Activated T-helper 2 cell treated with anti-CD3 and anti-CD28 coated beads, Interferon-gamma antibody, Interleukin-2, Interleukin-4, amounts not matched to agents 10 μg/mL and 5 μg/mL and 100 μg/mL, durations not matched to agents 14 hours and 24 hours and 36 hours (primary cell): ENCODE measurements around the gene SLC25A13. TPM values are rescaled to one million over a fixed set of nuclear protein-coding genes. Genes with fewer than 3 reads are reported as not detected.

ENCODE experiments used
- DNase-seq: peaks from one replicate; pipeline ENCODE4 v3.0.0; 2021; ENCODE audit warnings: low spot score
- H3K27ac Mint-ChIP-seq: one replicate; pipeline ENCODE4 v1.8.0; 2021; ENCODE audit warnings: mixed read lengths
- H3K27me3 Mint-ChIP-seq: one replicate; pipeline ENCODE4 v1.8.0; 2021; ENCODE audit warnings: low read depth, mixed read lengths
- H3K36me3 Mint-ChIP-seq: one replicate; pipeline ENCODE4 v1.8.0; 2021; ENCODE audit warnings: low read depth, mixed read lengths
- H3K4me1 Mint-ChIP-seq: one replicate; pipeline ENCODE4 v1.8.0; 2021; ENCODE audit warnings: low read depth, mixed read lengths
- H3K4me3 Mint-ChIP-seq: one replicate; pipeline ENCODE4 v1.8.0; 2021; ENCODE audit warnings: low read depth, mild to moderate bottlenecking, moderate library complexity, mixed read lengths
- H3K9me3 Mint-ChIP-seq: one replicate; pipeline ENCODE4 v1.8.0; 2021; ENCODE audit warnings: mixed read lengths
- intact Hi-C: fragments of 100-400 bp; cut with micrococcal nuclease; formaldehyde crosslinking; loops from one replicate; pipeline ENCODE4 v1.15.1; 2023
- total RNA-seq: library from RNA; stranded (reverse); gene quantifications from 2 replicates; pipeline ENCODE4 v1.2.3, GENCODE V29; 2022

SLC25A13 gene
- total RNA-seq, 1 donor from 2014 or later, result 28.8 TPM

GRCh38 chr7:96244244-96244991, 77.5 kb downstream of the SLC25A13 start:
- Mint-ChIP-seq H3K36me3 (peaks cover 8% of the 10 kb centered on the region), H3K27me3 (no peaks in the 10 kb centered on the region), H3K9me3 (no peaks in the 10 kb centered on the region), H3K4me3 (no peak overlapping the region), H3K27ac (no peak overlapping the region), H3K4me1 (peaks cover 10% of the 10 kb centered on the region)
- DNase-seq, result no peak
- intact Hi-C loops, result no loop called here

GRCh38 chr7:96243241-96243640, 78.7 kb downstream of the SLC25A13 start:
- Mint-ChIP-seq H3K27me3 (no peaks in the 10 kb centered on the region), H3K4me1 (peaks cover 10% of the 10 kb centered on the region), H3K27ac (no peak overlapping the region), H3K4me3 (no peak overlapping the region), H3K36me3 (peaks cover 8% of the 10 kb centered on the region), H3K9me3 (no peaks in the 10 kb centered on the region)
- intact Hi-C loops, result no loop called here
- DNase-seq, result no peak

- Mint-ChIP-seq H3K4me1 (peaks cover 12% of the 10 kb centered on the region), H3K36me3 (peaks cover 5% of the 10 kb centered on the region), H3K9me3 (no peaks in the 10 kb centered on the region), H3K27me3 (no peaks in the 10 kb centered on the region), H3K4me3 (no peak overlapping the region), H3K27ac (no peak overlapping the region)
- intact Hi-C loops, result no loop called here
- DNase-seq, result no peak
These were observed 80.0 kb downstream of the SLC25A13 start for GRCh38 chr7:96241855-96242254.

GRCh38 chr7:96238976-96239766, 82.7 kb downstream of the SLC25A13 start:
- no peak for DNase-seq
- no peaks in the 10 kb centered on the region for H3K27me3 Mint-ChIP-seq
- H3K4me3 Mint-ChIP-seq, result no peak overlapping the region
- peaks cover 5% of the 10 kb centered on the region for H3K36me3 Mint-ChIP-seq
- H3K9me3 Mint-ChIP-seq, result no peaks in the 10 kb centered on the region
- intact Hi-C loops, result no loop called here
- H3K27ac Mint-ChIP-seq, result no peak overlapping the region
- H3K4me1 Mint-ChIP-seq, result peaks cover 19% of the 10 kb centered on the region

- peaks cover 19% of the 10 kb centered on the region for H3K4me1 Mint-ChIP-seq
- peaks cover 10% of the 10 kb centered on the region for H3K36me3 Mint-ChIP-seq
- H3K4me3 Mint-ChIP-seq, result no peak overlapping the region
- intact Hi-C loops, result no loop called here
- H3K27me3 Mint-ChIP-seq, result no peaks in the 10 kb centered on the region
- DNase-seq, result no peak
- H3K9me3 Mint-ChIP-seq, result no peaks in the 10 kb centered on the region
- no peak overlapping the region for H3K27ac Mint-ChIP-seq
These were observed 83.4 kb downstream of the SLC25A13 start for GRCh38 chr7:96238474-96238873.

- Mint-ChIP-seq H3K36me3 (peaks cover 19% of the 10 kb centered on the region), H3K9me3 (no peaks in the 10 kb centered on the region), H3K27me3 (no peaks in the 10 kb centered on the region), H3K4me1 (peaks cover 18% of the 10 kb centered on the region), H3K4me3 (no peak overlapping the region), H3K27ac (no peak overlapping the region)
- DNase-seq, result no peak
- intact Hi-C loops, result no loop called here
These were observed 84.9 kb downstream of the SLC25A13 start for GRCh38 chr7:96237040-96237439.

- H3K4me3 Mint-ChIP-seq, result no peak overlapping the region
- H3K36me3 Mint-ChIP-seq, result peaks cover 25% of the 10 kb centered on the region
- peaks cover 18% of the 10 kb centered on the region for H3K4me1 Mint-ChIP-seq
- intact Hi-C loops, result no loop called here
- DNase-seq, result no peak
- H3K27ac Mint-ChIP-seq, result no peak overlapping the region
- no peaks in the 10 kb centered on the region for H3K27me3 Mint-ChIP-seq
- H3K9me3 Mint-ChIP-seq, result no peaks in the 10 kb centered on the region
These were observed 85.5 kb downstream of the SLC25A13 start for GRCh38 chr7:96236198-96237039.

GRCh38 chr7:96235281-96235680, 86.6 kb downstream of the SLC25A13 start:
- H3K4me3 Mint-ChIP-seq, result no peak overlapping the region
- H3K9me3 Mint-ChIP-seq, result no peaks in the 10 kb centered on the region
- H3K27ac Mint-ChIP-seq, result no peak overlapping the region
- peaks cover 16% of the 10 kb centered on the region for H3K4me1 Mint-ChIP-seq
- DNase-seq, result no peak
- intact Hi-C loops, result no loop called here
- no peaks in the 10 kb centered on the region for H3K27me3 Mint-ChIP-seq
- peaks cover 36% of the 10 kb centered on the region for H3K36me3 Mint-ChIP-seq

- Mint-ChIP-seq H3K27ac (no peak overlapping the region), H3K27me3 (no peaks in the 10 kb centered on the region), H3K9me3 (peaks cover 8% of the 10 kb centered on the region), H3K4me1 (peaks cover 14% of the 10 kb centered on the region), H3K4me3 (no peak overlapping the region), H3K36me3 (peaks cover 43% of the 10 kb centered on the region)
- no peak for DNase-seq
- intact Hi-C loops, result loop anchor here (5.0 kb wide), 1 partner anchor 89 kb away; the partner anchor contains the start of gene SLC25A13
These were observed 88.3 kb downstream of the SLC25A13 start for GRCh38 chr7:96233528-96234154.

- peaks cover 8% of the 10 kb centered on the region for H3K9me3 Mint-ChIP-seq
- H3K27ac Mint-ChIP-seq, result no peak overlapping the region
- H3K36me3 Mint-ChIP-seq, result peaks cover 46% of the 10 kb centered on the region
- intact Hi-C loops, result loop anchor here (5.0 kb wide), 1 partner anchor 89 kb away; the partner anchor contains the start of gene SLC25A13
- DNase-seq, result no peak
- H3K4me3 Mint-ChIP-seq, result no peak overlapping the region
- H3K4me1 Mint-ChIP-seq, result peaks cover 14% of the 10 kb centered on the region
- H3K27me3 Mint-ChIP-seq, result no peaks in the 10 kb centered on the region
These were observed 88.8 kb downstream of the SLC25A13 start for GRCh38 chr7:96233084-96233483.

- H3K27me3 Mint-ChIP-seq, result no peaks in the 10 kb centered on the region
- no peak for DNase-seq
- peaks cover 41% of the 10 kb centered on the region for H3K36me3 Mint-ChIP-seq
- H3K4me3 Mint-ChIP-seq, result no peak overlapping the region
- H3K4me1 Mint-ChIP-seq, result peaks cover 11% of the 10 kb centered on the region
- H3K9me3 Mint-ChIP-seq, result peaks cover 8% of the 10 kb centered on the region
- intact Hi-C loops, result no loop called here
- H3K27ac Mint-ChIP-seq, result no peak overlapping the region
These were observed 93.1 kb downstream of the SLC25A13 start for GRCh38 chr7:96228760-96229159.

GRCh38 chr7:96225251-96225650, 96.6 kb downstream of the SLC25A13 start:
- peaks cover 8% of the 10 kb centered on the region for H3K9me3 Mint-ChIP-seq

More at GRCh38 chr7:96225251-96225650, 96.6 kb downstream of the SLC25A13 start:
- intact Hi-C loops, result no loop called here
- Mint-ChIP-seq H3K36me3 (peaks cover 14% of the 10 kb centered on the region), H3K27ac (no peak overlapping the region), H3K4me3 (no peak overlapping the region), H3K4me1 (peaks cover 6% of the 10 kb centered on the region), H3K27me3 (no peaks in the 10 kb centered on the region)
- no peak for DNase-seq
